Lower leg skin (tissue), 3 donors: ENCODE results near the gene ADGRV1.

Experiments used
- POLR2A ChIP-seq, 2 donors: fragments of 450-650 bp; IDR thresholded peaks; one replicate each; pipeline ENCODE4 v1.6.1; 2016 to 2017; ENCODE audit warnings: antibody characterized with exemption in 2 of 2, mild to moderate bottlenecking in 1 of 2, moderate library complexity in 1 of 2
- TF ChIP-seq, protein P1 (sequence below), 3 donors: fragments of 450-650 bp; IDR thresholded peaks; one replicate each; pipeline ENCODE4 v1.5.1; 2016; ENCODE audit warnings: antibody characterized with exemption in 3 of 3, mild to moderate bottlenecking in 3 of 3, moderate library complexity in 2 of 3

- TF ChIP-seq POLR2A (IDR thresholded peaks at IDR 0.05), result no peak
- TF ChIP-seq, protein P1, sequence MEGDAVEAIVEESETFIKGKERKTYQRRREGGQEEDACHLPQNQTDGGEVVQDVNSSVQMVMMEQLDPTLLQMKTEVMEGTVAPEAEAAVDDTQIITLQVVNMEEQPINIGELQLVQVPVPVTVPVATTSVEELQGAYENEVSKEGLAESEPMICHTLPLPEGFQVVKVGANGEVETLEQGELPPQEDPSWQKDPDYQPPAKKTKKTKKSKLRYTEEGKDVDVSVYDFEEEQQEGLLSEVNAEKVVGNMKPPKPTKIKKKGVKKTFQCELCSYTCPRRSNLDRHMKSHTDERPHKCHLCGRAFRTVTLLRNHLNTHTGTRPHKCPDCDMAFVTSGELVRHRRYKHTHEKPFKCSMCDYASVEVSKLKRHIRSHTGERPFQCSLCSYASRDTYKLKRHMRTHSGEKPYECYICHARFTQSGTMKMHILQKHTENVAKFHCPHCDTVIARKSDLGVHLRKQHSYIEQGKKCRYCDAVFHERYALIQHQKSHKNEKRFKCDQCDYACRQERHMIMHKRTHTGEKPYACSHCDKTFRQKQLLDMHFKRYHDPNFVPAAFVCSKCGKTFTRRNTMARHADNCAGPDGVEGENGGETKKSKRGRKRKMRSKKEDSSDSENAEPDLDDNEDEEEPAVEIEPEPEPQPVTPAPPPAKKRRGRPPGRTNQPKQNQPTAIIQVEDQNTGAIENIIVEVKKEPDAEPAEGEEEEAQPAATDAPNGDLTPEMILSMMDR (IDR thresholded peaks at IDR 0.05), result no peak
Observed at GRCh38 chr5:90680921-90681563, 122.4 kb downstream of the ADGRV1 start.
